ENCODE measurements around the gene ANKMY2.
"Not testable (repeated sequence)": the region's sequence is repeated elsewhere in the genome, so short reads cannot be mapped to it uniquely, and the experiment has no call there.

DNA sequence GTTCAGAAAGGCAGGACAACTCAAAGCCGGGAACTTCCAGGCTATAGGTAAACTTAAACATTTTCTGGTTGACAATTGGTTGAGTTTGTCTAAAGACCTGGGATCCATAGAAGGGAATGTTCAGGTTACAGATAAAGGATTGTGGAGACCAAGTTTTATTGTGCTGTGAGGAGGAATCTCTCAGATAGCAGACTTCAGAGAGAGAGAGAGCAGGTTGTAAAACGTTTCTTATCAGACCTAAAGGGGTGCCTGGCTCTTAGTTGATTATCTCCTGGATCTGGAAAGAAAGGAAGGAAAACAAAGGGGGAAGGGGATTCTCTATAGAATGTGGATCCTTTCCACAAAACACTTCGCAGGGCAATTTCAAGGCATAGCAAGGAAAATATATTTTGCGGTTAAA, 50.0 kb downstream of the ANKMY2 start:
- not testable (repeated sequence) for TF ChIP-seq SMC3 (conservative IDR thresholded peaks at IDR 0.05; ENCODE audit: poor library complexity); POLR2AphosphoS5 (IDR thresholded peaks at IDR 0.05); EP300 (conservative IDR thresholded peaks at IDR 0.05; ENCODE audit: poor library complexity, severe bottlenecking); RAD21 (conservative IDR thresholded peaks at IDR 0.05)
- TF ChIP-seq, protein P1, sequence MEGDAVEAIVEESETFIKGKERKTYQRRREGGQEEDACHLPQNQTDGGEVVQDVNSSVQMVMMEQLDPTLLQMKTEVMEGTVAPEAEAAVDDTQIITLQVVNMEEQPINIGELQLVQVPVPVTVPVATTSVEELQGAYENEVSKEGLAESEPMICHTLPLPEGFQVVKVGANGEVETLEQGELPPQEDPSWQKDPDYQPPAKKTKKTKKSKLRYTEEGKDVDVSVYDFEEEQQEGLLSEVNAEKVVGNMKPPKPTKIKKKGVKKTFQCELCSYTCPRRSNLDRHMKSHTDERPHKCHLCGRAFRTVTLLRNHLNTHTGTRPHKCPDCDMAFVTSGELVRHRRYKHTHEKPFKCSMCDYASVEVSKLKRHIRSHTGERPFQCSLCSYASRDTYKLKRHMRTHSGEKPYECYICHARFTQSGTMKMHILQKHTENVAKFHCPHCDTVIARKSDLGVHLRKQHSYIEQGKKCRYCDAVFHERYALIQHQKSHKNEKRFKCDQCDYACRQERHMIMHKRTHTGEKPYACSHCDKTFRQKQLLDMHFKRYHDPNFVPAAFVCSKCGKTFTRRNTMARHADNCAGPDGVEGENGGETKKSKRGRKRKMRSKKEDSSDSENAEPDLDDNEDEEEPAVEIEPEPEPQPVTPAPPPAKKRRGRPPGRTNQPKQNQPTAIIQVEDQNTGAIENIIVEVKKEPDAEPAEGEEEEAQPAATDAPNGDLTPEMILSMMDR (IDR thresholded peaks at IDR 0.05; ENCODE audit: poor library complexity, severe bottlenecking) = not testable (repeated sequence)
- TF ChIP-seq, protein P2, sequence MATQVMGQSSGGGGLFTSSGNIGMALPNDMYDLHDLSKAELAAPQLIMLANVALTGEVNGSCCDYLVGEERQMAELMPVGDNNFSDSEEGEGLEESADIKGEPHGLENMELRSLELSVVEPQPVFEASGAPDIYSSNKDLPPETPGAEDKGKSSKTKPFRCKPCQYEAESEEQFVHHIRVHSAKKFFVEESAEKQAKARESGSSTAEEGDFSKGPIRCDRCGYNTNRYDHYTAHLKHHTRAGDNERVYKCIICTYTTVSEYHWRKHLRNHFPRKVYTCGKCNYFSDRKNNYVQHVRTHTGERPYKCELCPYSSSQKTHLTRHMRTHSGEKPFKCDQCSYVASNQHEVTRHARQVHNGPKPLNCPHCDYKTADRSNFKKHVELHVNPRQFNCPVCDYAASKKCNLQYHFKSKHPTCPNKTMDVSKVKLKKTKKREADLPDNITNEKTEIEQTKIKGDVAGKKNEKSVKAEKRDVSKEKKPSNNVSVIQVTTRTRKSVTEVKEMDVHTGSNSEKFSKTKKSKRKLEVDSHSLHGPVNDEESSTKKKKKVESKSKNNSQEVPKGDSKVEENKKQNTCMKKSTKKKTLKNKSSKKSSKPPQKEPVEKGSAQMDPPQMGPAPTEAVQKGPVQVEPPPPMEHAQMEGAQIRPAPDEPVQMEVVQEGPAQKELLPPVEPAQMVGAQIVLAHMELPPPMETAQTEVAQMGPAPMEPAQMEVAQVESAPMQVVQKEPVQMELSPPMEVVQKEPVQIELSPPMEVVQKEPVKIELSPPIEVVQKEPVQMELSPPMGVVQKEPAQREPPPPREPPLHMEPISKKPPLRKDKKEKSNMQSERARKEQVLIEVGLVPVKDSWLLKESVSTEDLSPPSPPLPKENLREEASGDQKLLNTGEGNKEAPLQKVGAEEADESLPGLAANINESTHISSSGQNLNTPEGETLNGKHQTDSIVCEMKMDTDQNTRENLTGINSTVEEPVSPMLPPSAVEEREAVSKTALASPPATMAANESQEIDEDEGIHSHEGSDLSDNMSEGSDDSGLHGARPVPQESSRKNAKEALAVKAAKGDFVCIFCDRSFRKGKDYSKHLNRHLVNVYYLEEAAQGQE (IDR thresholded peaks at IDR 0.05; ENCODE audit: borderline replicate concordance) = not testable (repeated sequence)
